Measurements from ENCODE around the gene CHD5. TPM values are rescaled to one million over a fixed set of nuclear protein-coding genes. Genes with fewer than 3 reads are reported as not detected.

Gene CHD5
- polyA plus RNA-seq, 1 donor (not counting 4 experiments of a cell fraction or from before 2014, with no cell fraction given): 0.07 TPM

GRCh38 chr1:6167391-6168303, 12.5 kb downstream of the CHD5 start:
- Histone ChIP-seq H4K20me1 (ENCODE audit: control insufficient read depth, extremely low read depth, insufficient read depth, low read length) (no peaks in the 10 kb centered on the region), H3K4me3 (ENCODE audit: control insufficient read depth in 2 of 3, extremely low read depth in 1 of 3, insufficient read depth in 2 of 3, low read depth in 1 of 3, low read length in 3 of 3) (no peak overlapping the region), H3K4me1 (ENCODE audit: control insufficient read depth, extremely low read depth, insufficient read depth, low read length) (no peaks in the 10 kb centered on the region), H3K36me3 (ENCODE audit: control insufficient read depth in 2 of 2, extremely low read depth in 1 of 2, insufficient read depth in 2 of 2, low read length in 2 of 2) (no peaks in the 10 kb centered on the region), H3K9ac (ENCODE audit: control insufficient read depth, extremely low read depth, insufficient read depth, low read length) (no peak overlapping the region), H3K9me3 (ENCODE audit: control insufficient read depth, low read depth, low read length) (no peaks in the 10 kb centered on the region), H3K79me2 (ENCODE audit: control insufficient read depth, insufficient read depth, low read length) (no peaks in the 10 kb centered on the region), H3K9me1 (ENCODE audit: control insufficient read depth, extremely low read depth, insufficient read depth, low read length) (no peaks in the 10 kb centered on the region), H3K27me3 (ENCODE audit: control insufficient read depth, extremely low read depth, insufficient read depth, low read length) (peaks cover 46% of the 10 kb centered on the region), H3K4me2 (ENCODE audit: control insufficient read depth, extremely low read depth, insufficient read depth, low read depth, low read length) (no peak overlapping the region), H2AFZ (ENCODE audit: control insufficient read depth, low read length) (no peak overlapping the region), H3K27ac (ENCODE audit: control insufficient read depth, insufficient read depth, low read length) (no peak overlapping the region)
- no peak for DNase-seq (ENCODE audit: low read depth, low spot score)
- no peak for TF ChIP-seq EZH2 (IDR thresholded peaks at IDR 0.05; ENCODE audit: low read length)
- TF ChIP-seq CTCF (optimal IDR thresholded peaks at IDR 0.05 in 1 of 3, IDR thresholded peaks at IDR 0.05 in 1 of 3, conservative IDR thresholded peaks at IDR 0.05 in 1 of 3; ENCODE audit: extremely low read depth in 1 of 3, insufficient read depth in 2 of 3, low read length in 3 of 3): no peak
- no peak for FAIRE-seq
- dilution Hi-C loops (cut with MboI; ENCODE audit: extremely low pct_ligation_motif_present, low sequenced_read_pairs): no loop called here

GRCh38 chr1:6166655-6167390, 13.3 kb downstream of the CHD5 start:
- no peaks in the 10 kb centered on the region for H3K9me1 ChIP-seq (ENCODE audit: control insufficient read depth, extremely low read depth, insufficient read depth, low read length)
- no peaks in the 10 kb centered on the region for H3K79me2 ChIP-seq (ENCODE audit: control insufficient read depth, insufficient read depth, low read length)
- no peaks in the 10 kb centered on the region for H3K9me3 ChIP-seq (ENCODE audit: control insufficient read depth, low read depth, low read length)
- no peak for TF ChIP-seq EZH2 (IDR thresholded peaks at IDR 0.05; ENCODE audit: low read length)
- no peak for TF ChIP-seq CTCF (optimal IDR thresholded peaks at IDR 0.05 in 1 of 3, IDR thresholded peaks at IDR 0.05 in 1 of 3, conservative IDR thresholded peaks at IDR 0.05 in 1 of 3; ENCODE audit: extremely low read depth in 1 of 3, insufficient read depth in 2 of 3, low read length in 3 of 3)
- no peak overlapping the region for H3K4me3 ChIP-seq (ENCODE audit: control insufficient read depth in 2 of 3, extremely low read depth in 1 of 3, insufficient read depth in 2 of 3, low read depth in 1 of 3, low read length in 3 of 3)
- H3K4me2 ChIP-seq (ENCODE audit: control insufficient read depth, extremely low read depth, insufficient read depth, low read depth, low read length): no peak overlapping the region
- FAIRE-seq: no peak
- no peak for DNase-seq (ENCODE audit: low read depth, low spot score)
- no peak overlapping the region for H3K9ac ChIP-seq (ENCODE audit: control insufficient read depth, extremely low read depth, insufficient read depth, low read length)
- H4K20me1 ChIP-seq (ENCODE audit: control insufficient read depth, extremely low read depth, insufficient read depth, low read length): no peaks in the 10 kb centered on the region
- peaks cover 44% of the 10 kb centered on the region for H3K27me3 ChIP-seq (ENCODE audit: control insufficient read depth, extremely low read depth, insufficient read depth, low read length)
- H3K36me3 ChIP-seq (ENCODE audit: control insufficient read depth in 2 of 2, extremely low read depth in 1 of 2, insufficient read depth in 2 of 2, low read length in 2 of 2): no peaks in the 10 kb centered on the region
- no peak overlapping the region for H2AFZ ChIP-seq (ENCODE audit: control insufficient read depth, low read length)
- H3K27ac ChIP-seq (ENCODE audit: control insufficient read depth, insufficient read depth, low read length): no peak overlapping the region
- no peaks in the 10 kb centered on the region for H3K4me1 ChIP-seq (ENCODE audit: control insufficient read depth, extremely low read depth, insufficient read depth, low read length)
- dilution Hi-C loops (cut with MboI; ENCODE audit: extremely low pct_ligation_motif_present, low sequenced_read_pairs): no loop called here

Data from keratinocyte (primary cell).